UCSD-AML1 (cell line): ENCODE measurements around the gene CRYAA.
"Not testable (repeated sequence)": the region's sequence is repeated elsewhere in the genome, so short reads cannot be mapped to it uniquely, and the experiment has no call there.

Experiments used
- DNase-seq: peaks from one replicate; lab custom pipeline; 2025; ENCODE audit not compliant: unreplicated experiment; lab: John Stamatoyannopoulos, UW

CRYAA gene

GRCh38 chr21:43168708-43169107, at the start of gene CRYAA:
Gene CRYAA (plus strand): TSS chr21:43169008. CDS start chr21:43169100, 92 bp downstream.
- not testable (repeated sequence) for DNase-seq

- DNase-seq = not testable (repeated sequence)
These were observed 38.7 kb upstream of the CRYAA start for GRCh38 chr21:43130094-43130493.

GRCh38 chr21:43134520-43134919, 34.3 kb upstream of the CRYAA start:
- not testable (repeated sequence) for DNase-seq

GRCh38 chr21:43138944-43139343, 29.9 kb upstream of the CRYAA start:
- DNase-seq = not testable (repeated sequence)

GRCh38 chr21:43141407-43141806, 27.4 kb upstream of the CRYAA start:
- DNase-seq = not testable (repeated sequence)

GRCh38 chr21:43146637-43147036, 22.2 kb upstream of the CRYAA start:
- not testable (repeated sequence) for DNase-seq

GRCh38 chr21:43147999-43148398, 20.8 kb upstream of the CRYAA start:
- DNase-seq = not testable (repeated sequence)

- not testable (repeated sequence) for DNase-seq
These were observed 19.5 kb upstream of the CRYAA start for GRCh38 chr21:43149344-43149743.

- not testable (repeated sequence) for DNase-seq
These were observed 15.2 kb upstream of the CRYAA start for GRCh38 chr21:43153601-43154000.

GRCh38 chr21:43159279-43160175, 9.3 kb upstream of the CRYAA start:
- not testable (repeated sequence) for DNase-seq

GRCh38 chr21:43161826-43162707, 6.7 kb upstream of the CRYAA start:
- DNase-seq = not testable (repeated sequence)

- DNase-seq = not testable (repeated sequence)
These were observed 6.1 kb upstream of the CRYAA start for GRCh38 chr21:43162708-43163205.

- not testable (repeated sequence) for DNase-seq
These were observed 4.0 kb upstream of the CRYAA start for GRCh38 chr21:43164823-43165222.

GRCh38 chr21:43165734-43166133, 3.1 kb upstream of the CRYAA start:
- not testable (repeated sequence) for DNase-seq

- DNase-seq = not testable (repeated sequence)
These were observed 550 bp downstream of the CRYAA start for GRCh38 chr21:43169230-43169886.

- not testable (repeated sequence) for DNase-seq
These were observed 1.1 kb downstream of the CRYAA start for GRCh38 chr21:43169891-43170290.

GRCh38 chr21:43172812-43173211, 4.0 kb downstream of the CRYAA start:
- not testable (repeated sequence) for DNase-seq

- not testable (repeated sequence) for DNase-seq
These were observed 4.6 kb downstream of the CRYAA start for GRCh38 chr21:43173438-43173837.

- not testable (repeated sequence) for DNase-seq
These were observed 5.1 kb downstream of the CRYAA start for GRCh38 chr21:43173930-43174329.

- not testable (repeated sequence) for DNase-seq
These were observed 6.2 kb downstream of the CRYAA start for GRCh38 chr21:43174998-43175397.

GRCh38 chr21:43176621-43177020, 7.8 kb downstream of the CRYAA start:
- not testable (repeated sequence) for DNase-seq
